BLaER1 (cell line): ENCODE measurements around the gene CA10.
A peak's percentile ranks its signal among the peaks of the same experiment; 100 is the strongest.

Experiments used
- H3K27ac ChIP-seq: shearing (Covaris generic); formaldehyde crosslinking; 2 replicates; pipeline ENCODE4 v1.8.1; 2022
- H3K27me3 ChIP-seq: shearing (Covaris generic); formaldehyde crosslinking; 2 replicates; pipeline ENCODE4 v1.8.1; 2022
- H3K36me3 ChIP-seq: shearing (Covaris generic); formaldehyde crosslinking; 2 replicates; pipeline ENCODE4 v1.8.1; 2022
- H3K4me1 ChIP-seq: shearing (Covaris generic); formaldehyde crosslinking; 2 replicates; pipeline ENCODE4 v1.8.1; 2022
- H3K4me2 ChIP-seq: shearing (Covaris generic); formaldehyde crosslinking; 2 replicates; pipeline ENCODE4 v1.8.1; 2022
- H3K4me3 ChIP-seq: shearing (Covaris generic); formaldehyde crosslinking; 2 replicates; pipeline ENCODE4 v1.8.1; 2022
- H3K9ac ChIP-seq: shearing (Covaris generic); formaldehyde crosslinking; 2 replicates; pipeline ENCODE4 v1.8.1; 2022
- H3K9me3 ChIP-seq: shearing (Covaris generic); formaldehyde crosslinking; 2 replicates; pipeline ENCODE4 v1.8.1; 2022
- H4K20me1 ChIP-seq: shearing (Covaris generic); formaldehyde crosslinking; 2 replicates; pipeline ENCODE4 v1.8.1; 2022
- Cebpa-rat ChIP-seq: shearing (Covaris generic); IDR thresholded peaks from 2 replicates; pipeline ENCODE4 v1.8.1; 2022

CA10 gene

GRCh38 chr17:52147872-52148271 lies 10.6 kb downstream of the CA10 start:
- no peak for TF ChIP-seq Cebpa-rat
- Histone ChIP-seq H3K27ac (no peak overlapping the region), H3K4me2 (0 out of 2 replicates have a peak overlapping the region, but pooled peaks have one; percentile 9), H3K9me3 (no peaks in the 10 kb centered on the region), H3K4me3 (no peak overlapping the region), H3K36me3 (no peaks in the 10 kb centered on the region), H3K27me3 (no peaks in the 10 kb centered on the region), H3K9ac (no peak overlapping the region), H4K20me1 (no peaks in the 10 kb centered on the region), H3K4me1 (peaks cover 7% of the 10 kb centered on the region)

GRCh38 chr17:52147431-52147830 lies 11.1 kb downstream of the CA10 start:
- Histone ChIP-seq H3K4me2 (0 out of 2 replicates have a peak overlapping the region, but pooled peaks have one; percentile 9), H3K36me3 (no peaks in the 10 kb centered on the region), H3K9ac (no peak overlapping the region), H3K9me3 (no peaks in the 10 kb centered on the region), H3K27ac (no peak overlapping the region), H3K27me3 (no peaks in the 10 kb centered on the region), H4K20me1 (no peaks in the 10 kb centered on the region), H3K4me3 (no peak overlapping the region), H3K4me1 (peaks cover 7% of the 10 kb centered on the region)
- no peak for TF ChIP-seq Cebpa-rat

GRCh38 chr17:52145476-52145875 lies 13.0 kb downstream of the CA10 start:
- H3K36me3 ChIP-seq = no peaks in the 10 kb centered on the region
- H3K27me3 ChIP-seq = no peaks in the 10 kb centered on the region
- TF ChIP-seq Cebpa-rat = no peak
- H3K9ac ChIP-seq = no peak overlapping the region
- no peaks in the 10 kb centered on the region for H3K9me3 ChIP-seq
- no peak overlapping the region for H3K4me2 ChIP-seq
- H3K4me1 ChIP-seq = peaks cover 7% of the 10 kb centered on the region
- H4K20me1 ChIP-seq = no peaks in the 10 kb centered on the region
- H3K27ac ChIP-seq = no peak overlapping the region
- no peak overlapping the region for H3K4me3 ChIP-seq

GRCh38 chr17:52143542-52143941 lies 15.0 kb downstream of the CA10 start:
- H3K27ac ChIP-seq = no peak overlapping the region
- H4K20me1 ChIP-seq = no peaks in the 10 kb centered on the region
- no peak for TF ChIP-seq Cebpa-rat
- no peaks in the 10 kb centered on the region for H3K36me3 ChIP-seq
- H3K9me3 ChIP-seq = no peaks in the 10 kb centered on the region
- H3K4me2 ChIP-seq = no peak overlapping the region
- no peak overlapping the region for H3K4me3 ChIP-seq
- no peaks in the 10 kb centered on the region for H3K27me3 ChIP-seq
- H3K4me1 ChIP-seq = peaks cover 7% of the 10 kb centered on the region
- H3K9ac ChIP-seq = no peak overlapping the region

GRCh38 chr17:52140601-52141000 lies 17.9 kb downstream of the CA10 start:
- Histone ChIP-seq H3K27ac (no peak overlapping the region), H3K4me3 (no peak overlapping the region), H3K27me3 (no peaks in the 10 kb centered on the region), H3K9me3 (no peaks in the 10 kb centered on the region), H3K4me1 (no peaks in the 10 kb centered on the region), H3K4me2 (no peak overlapping the region), H3K36me3 (no peaks in the 10 kb centered on the region), H3K9ac (no peak overlapping the region), H4K20me1 (no peaks in the 10 kb centered on the region)
- TF ChIP-seq Cebpa-rat = no peak

GRCh38 chr17:52138752-52139151 lies 19.8 kb downstream of the CA10 start:
- no peak for TF ChIP-seq Cebpa-rat
- Histone ChIP-seq H3K4me2 (no peak overlapping the region), H3K27ac (no peak overlapping the region), H3K9ac (no peak overlapping the region), H4K20me1 (no peaks in the 10 kb centered on the region), H3K4me3 (no peak overlapping the region), H3K4me1 (no peaks in the 10 kb centered on the region), H3K9me3 (no peaks in the 10 kb centered on the region), H3K27me3 (no peaks in the 10 kb centered on the region), H3K36me3 (no peaks in the 10 kb centered on the region)

GRCh38 chr17:52138350-52138749 lies 20.2 kb downstream of the CA10 start:
- TF ChIP-seq Cebpa-rat = no peak
- Histone ChIP-seq H3K4me2 (no peak overlapping the region), H3K9ac (no peak overlapping the region), H3K4me1 (no peaks in the 10 kb centered on the region), H3K27ac (no peak overlapping the region), H3K9me3 (no peaks in the 10 kb centered on the region), H3K27me3 (no peaks in the 10 kb centered on the region), H4K20me1 (no peaks in the 10 kb centered on the region), H3K36me3 (no peaks in the 10 kb centered on the region), H3K4me3 (no peak overlapping the region)

GRCh38 chr17:52136166-52136565 lies 22.3 kb downstream of the CA10 start:
- no peaks in the 10 kb centered on the region for H4K20me1 ChIP-seq
- no peaks in the 10 kb centered on the region for H3K27me3 ChIP-seq
- no peak overlapping the region for H3K27ac ChIP-seq
- H3K9me3 ChIP-seq = no peaks in the 10 kb centered on the region
- H3K4me3 ChIP-seq = no peak overlapping the region
- H3K4me2 ChIP-seq = no peak overlapping the region
- no peak overlapping the region for H3K9ac ChIP-seq
- no peaks in the 10 kb centered on the region for H3K4me1 ChIP-seq
- TF ChIP-seq Cebpa-rat = no peak
- no peaks in the 10 kb centered on the region for H3K36me3 ChIP-seq

GRCh38 chr17:52134641-52135040 lies 23.9 kb downstream of the CA10 start:
- Histone ChIP-seq H3K4me2 (no peak overlapping the region), H3K4me3 (no peak overlapping the region), H3K27ac (no peak overlapping the region), H3K4me1 (no peaks in the 10 kb centered on the region), H3K9me3 (no peaks in the 10 kb centered on the region), H3K27me3 (no peaks in the 10 kb centered on the region), H3K36me3 (no peaks in the 10 kb centered on the region), H4K20me1 (no peaks in the 10 kb centered on the region), H3K9ac (no peak overlapping the region)
- TF ChIP-seq Cebpa-rat = no peak

- Histone ChIP-seq H3K9me3 (no peaks in the 10 kb centered on the region), H3K27ac (no peak overlapping the region), H3K4me3 (no peak overlapping the region), H3K9ac (no peak overlapping the region), H3K27me3 (no peaks in the 10 kb centered on the region), H3K36me3 (no peaks in the 10 kb centered on the region), H3K4me2 (no peak overlapping the region), H4K20me1 (no peaks in the 10 kb centered on the region), H3K4me1 (no peaks in the 10 kb centered on the region)
- no peak for TF ChIP-seq Cebpa-rat
Observed at GRCh38 chr17:52128721-52129120, 29.8 kb downstream of the CA10 start.

GRCh38 chr17:52124993-52125392 lies 33.5 kb downstream of the CA10 start:
- Histone ChIP-seq H3K4me2 (no peak overlapping the region), H3K4me1 (peaks cover 6% of the 10 kb centered on the region; the same call in 1 of the 2 replicates), H3K27me3 (no peaks in the 10 kb centered on the region), H3K9ac (no peak overlapping the region), H3K27ac (no peak overlapping the region), H4K20me1 (no peaks in the 10 kb centered on the region), H3K36me3 (no peaks in the 10 kb centered on the region), H3K9me3 (peaks cover 10% of the 10 kb centered on the region), H3K4me3 (no peak overlapping the region)
- no peak for TF ChIP-seq Cebpa-rat
